Retinal pigment epithelial cell (primary cell): ENCODE results near the gene COL4A2.

Source experiments
- DNase-seq: peaks from one replicate; pipeline ENCODE4 v3.0.0-alpha.2; 2010; ENCODE audit warnings: low read depth
- H3K4me3 ChIP-seq: 2 replicates; pipeline ENCODE4 v1.5.1; 2011; ENCODE audit warnings: mild to moderate bottlenecking, low read length, control low read depth, moderate library complexity
- TF ChIP-seq, protein P1 (sequence below): conservative IDR thresholded peaks from 2 replicates; pipeline ENCODE4 v1.5.1; 2011; ENCODE audit warnings: low read depth, low read length, control low read depth, inconsistent platforms

COL4A2 gene

DNA sequence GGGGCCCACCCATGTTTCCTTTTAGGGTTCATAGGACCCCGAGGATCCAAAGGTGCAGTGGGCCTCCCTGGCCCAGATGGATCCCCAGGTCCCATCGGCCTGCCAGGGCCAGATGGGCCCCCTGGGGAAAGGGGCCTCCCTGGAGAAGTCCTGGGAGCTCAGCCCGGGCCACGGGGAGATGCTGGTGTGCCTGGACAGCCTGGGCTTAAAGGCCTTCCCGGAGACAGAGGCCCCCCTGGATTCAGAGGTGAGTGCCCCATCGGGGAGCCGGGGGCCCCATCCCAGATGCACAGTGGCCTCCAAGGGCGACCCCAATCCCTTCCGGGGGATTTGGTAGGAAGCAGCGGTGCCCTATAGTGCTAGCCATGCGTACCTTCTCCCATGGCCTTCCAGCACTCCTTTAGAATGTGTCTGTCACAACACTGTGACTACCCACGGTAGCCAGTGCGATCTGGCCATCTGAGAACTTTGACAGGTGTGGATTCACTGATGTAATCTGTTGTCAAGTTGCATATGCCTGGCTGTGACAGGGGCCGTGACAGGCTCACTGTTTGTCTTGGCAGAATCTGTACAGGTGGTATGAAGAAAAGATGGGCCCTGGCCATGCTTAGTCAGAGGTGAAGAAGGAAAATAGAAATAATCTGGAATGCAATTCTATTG, 165.9 kb downstream of the COL4A2 start:
- no peak overlapping the region for H3K4me3 ChIP-seq
- TF ChIP-seq, protein P1, sequence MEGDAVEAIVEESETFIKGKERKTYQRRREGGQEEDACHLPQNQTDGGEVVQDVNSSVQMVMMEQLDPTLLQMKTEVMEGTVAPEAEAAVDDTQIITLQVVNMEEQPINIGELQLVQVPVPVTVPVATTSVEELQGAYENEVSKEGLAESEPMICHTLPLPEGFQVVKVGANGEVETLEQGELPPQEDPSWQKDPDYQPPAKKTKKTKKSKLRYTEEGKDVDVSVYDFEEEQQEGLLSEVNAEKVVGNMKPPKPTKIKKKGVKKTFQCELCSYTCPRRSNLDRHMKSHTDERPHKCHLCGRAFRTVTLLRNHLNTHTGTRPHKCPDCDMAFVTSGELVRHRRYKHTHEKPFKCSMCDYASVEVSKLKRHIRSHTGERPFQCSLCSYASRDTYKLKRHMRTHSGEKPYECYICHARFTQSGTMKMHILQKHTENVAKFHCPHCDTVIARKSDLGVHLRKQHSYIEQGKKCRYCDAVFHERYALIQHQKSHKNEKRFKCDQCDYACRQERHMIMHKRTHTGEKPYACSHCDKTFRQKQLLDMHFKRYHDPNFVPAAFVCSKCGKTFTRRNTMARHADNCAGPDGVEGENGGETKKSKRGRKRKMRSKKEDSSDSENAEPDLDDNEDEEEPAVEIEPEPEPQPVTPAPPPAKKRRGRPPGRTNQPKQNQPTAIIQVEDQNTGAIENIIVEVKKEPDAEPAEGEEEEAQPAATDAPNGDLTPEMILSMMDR: no peak
- no peak for DNase-seq

DNA sequence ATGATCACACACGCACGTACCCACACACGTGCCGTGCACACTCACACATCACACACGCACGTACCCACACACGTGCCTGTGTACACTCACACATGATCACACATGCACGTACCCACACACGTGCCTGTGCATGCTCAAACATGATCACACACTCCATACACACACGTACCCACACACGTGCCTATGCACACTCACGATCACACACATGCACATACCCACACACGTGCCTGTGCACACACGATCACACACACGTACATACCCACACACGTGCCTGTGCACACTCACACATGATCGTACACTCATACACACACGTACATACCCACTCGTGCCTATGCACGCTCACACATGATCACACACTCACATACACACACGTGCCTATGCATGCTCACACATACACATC, 167.6 kb downstream of the COL4A2 start:
- no peak overlapping the region for H3K4me3 ChIP-seq
- no peak for DNase-seq
- TF ChIP-seq, protein P1: no peak

DNA sequence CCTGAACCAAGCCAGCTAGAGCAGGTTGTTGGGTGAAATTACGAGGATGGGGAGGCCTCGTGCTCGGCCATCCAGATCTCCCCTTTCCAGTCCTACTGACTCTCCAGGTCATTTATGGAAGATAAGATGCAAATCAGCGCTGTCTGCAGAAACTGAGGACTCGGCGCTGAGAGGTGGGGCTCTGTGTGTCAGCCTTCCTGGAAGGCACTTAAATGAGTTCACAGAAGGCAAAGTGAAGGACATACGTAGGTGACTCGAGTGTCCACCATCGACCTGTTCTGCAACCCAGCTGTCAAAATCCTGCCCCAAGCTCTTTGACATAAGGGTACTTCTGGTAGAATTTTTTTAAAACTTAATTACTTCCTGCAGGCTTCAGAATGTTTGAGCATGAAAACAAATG, 168.0 kb downstream of the COL4A2 start:
- no peak overlapping the region for H3K4me3 ChIP-seq
- no peak for DNase-seq
- TF ChIP-seq, protein P1: no peak

DNA sequence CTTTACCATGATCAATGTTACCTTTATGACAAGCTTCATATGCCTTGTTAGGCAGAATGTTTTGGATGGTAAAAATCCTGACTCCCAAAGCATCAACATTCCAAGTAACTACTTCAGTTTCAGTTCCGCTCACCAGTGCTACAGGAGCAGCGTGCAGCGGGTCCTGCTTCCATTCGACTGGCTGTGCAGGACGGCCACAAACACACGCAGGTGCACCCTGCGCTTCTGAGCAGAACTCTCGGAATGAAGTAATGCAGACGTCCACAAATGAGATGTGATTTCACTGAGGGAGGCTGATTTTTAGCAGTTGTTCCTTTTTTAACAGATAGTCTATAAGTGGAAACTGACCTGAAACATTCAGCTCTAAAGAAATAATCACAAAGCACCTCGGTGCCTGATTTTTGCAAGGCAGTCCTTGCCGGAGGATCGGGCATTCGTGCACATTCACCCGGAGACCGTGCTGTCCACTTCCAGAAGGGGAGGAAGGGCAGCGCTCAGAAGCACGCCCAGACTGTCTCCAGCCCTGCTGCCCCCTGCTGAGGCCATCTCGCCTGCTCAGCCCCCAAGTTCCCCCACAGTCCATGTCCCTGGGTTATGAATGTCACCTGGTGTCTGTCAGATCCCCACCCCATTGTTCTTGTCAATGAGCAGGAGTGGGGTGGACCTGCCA, 168.6 kb downstream of the COL4A2 start:
- no peak overlapping the region for H3K4me3 ChIP-seq
- DNase-seq: no peak
- TF ChIP-seq, protein P1: no peak

DNA sequence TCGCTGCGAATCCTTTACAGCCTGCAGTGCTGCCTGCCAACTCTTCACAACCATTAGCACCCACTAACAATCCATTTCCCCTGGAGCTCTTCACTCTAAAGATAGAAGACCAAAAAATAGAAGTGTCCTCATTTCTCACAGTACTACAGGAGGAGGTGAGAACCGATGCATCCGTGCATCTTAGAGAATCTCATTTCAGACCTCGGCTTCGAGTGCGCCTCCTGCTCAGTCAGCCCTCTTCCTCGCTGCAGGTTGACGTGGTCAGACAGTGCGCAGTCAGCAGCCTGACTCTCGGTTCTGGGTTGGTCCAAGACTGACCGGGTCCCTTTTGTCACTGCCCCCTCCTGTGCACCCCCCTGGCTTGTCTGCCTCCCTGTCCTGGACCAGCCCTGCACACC, 169.1 kb downstream of the COL4A2 start:
- no peak overlapping the region for H3K4me3 ChIP-seq
- DNase-seq: no peak
- TF ChIP-seq, protein P1: no peak

DNA sequence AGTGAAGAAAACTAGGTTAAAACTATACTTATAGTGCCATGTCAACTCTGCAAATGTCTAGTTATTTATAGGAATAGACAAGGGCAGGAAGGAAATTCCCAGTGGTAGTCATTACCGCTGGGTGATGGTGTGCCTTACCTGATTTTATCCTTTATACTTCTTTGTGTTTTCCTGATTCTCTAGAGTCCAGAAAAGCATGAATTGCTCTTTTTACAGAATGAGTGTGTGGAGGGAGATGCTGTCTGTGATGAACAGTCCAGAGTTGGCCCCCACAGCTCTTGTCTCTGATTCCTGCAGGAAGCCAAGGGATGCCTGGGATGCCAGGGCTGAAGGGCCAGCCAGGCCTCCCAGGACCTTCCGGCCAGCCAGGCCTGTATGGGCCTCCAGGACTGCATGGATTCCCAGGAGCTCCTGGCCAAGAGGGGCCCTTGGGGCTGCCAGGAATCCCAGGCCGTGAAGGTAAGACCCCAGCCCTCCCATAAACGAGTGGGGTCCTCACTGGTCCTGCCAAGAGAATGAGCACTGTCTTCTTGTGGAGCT, 170.7 kb downstream of the COL4A2 start:
- H3K4me3 ChIP-seq: no peak overlapping the region
- DNase-seq: no peak
- TF ChIP-seq, protein P1: no peak
